Measurements from ENCODE around the gene AHCTF1.

DNA sequence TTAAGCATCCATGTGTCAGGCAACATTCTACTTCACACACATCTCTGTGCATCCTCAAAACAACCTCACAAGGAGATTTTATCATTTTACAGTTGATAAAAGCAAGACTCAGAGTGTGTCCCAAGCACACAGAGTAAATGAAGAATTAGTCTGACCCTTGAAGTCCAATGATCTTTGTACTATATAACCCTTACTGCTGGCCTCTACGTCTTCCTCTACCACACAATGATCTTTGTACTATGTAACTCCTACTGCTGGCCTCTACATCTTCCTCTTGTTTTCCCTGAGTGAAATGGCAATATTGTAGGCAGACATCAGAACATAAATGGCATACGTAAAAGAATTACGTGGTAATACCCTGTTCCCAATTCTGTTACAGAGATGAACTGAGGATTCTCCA lies 55.3 kb downstream of the AHCTF1 start:
- TF ChIP-seq, protein P1, sequence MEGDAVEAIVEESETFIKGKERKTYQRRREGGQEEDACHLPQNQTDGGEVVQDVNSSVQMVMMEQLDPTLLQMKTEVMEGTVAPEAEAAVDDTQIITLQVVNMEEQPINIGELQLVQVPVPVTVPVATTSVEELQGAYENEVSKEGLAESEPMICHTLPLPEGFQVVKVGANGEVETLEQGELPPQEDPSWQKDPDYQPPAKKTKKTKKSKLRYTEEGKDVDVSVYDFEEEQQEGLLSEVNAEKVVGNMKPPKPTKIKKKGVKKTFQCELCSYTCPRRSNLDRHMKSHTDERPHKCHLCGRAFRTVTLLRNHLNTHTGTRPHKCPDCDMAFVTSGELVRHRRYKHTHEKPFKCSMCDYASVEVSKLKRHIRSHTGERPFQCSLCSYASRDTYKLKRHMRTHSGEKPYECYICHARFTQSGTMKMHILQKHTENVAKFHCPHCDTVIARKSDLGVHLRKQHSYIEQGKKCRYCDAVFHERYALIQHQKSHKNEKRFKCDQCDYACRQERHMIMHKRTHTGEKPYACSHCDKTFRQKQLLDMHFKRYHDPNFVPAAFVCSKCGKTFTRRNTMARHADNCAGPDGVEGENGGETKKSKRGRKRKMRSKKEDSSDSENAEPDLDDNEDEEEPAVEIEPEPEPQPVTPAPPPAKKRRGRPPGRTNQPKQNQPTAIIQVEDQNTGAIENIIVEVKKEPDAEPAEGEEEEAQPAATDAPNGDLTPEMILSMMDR (IDR thresholded peaks at IDR 0.05), result no peak
- TF ChIP-seq EZH2phosphoT487 (IDR thresholded peaks at IDR 0.05) (no peak), EZH2 (IDR thresholded peaks at IDR 0.05) (no peak)

All from neural progenitor cell (in vitro differentiated cells).